HS-5 (cell line): Measurements from ENCODE around the gene RRP1.

Experiments used
- DNase-seq: peaks from one replicate; pipeline ENCODE4 v3.0.0-alpha.2; 2012; ENCODE audit warnings: low read depth

Gene RRP1

DNA sequence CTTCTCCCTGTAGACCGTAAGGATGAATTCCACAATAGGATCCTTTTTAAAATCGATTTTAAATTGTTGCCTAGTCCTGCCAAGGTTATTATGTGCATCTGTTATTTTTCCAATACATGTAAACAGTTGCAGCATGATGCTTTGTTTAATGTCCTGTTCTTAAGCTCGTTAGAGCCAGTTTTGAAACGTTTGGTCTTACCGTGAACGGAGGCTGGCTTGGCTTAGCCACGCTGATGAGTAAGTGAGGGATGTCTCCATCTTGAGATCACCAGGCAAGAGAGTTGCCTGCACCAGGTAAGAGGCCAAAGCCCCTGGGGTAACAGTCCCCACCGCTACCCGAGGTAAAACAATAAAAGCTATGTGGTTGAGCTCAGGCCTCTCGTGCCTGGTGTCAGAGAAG, 30.6 kb upstream of the RRP1 start:
- no peak for DNase-seq

DNA sequence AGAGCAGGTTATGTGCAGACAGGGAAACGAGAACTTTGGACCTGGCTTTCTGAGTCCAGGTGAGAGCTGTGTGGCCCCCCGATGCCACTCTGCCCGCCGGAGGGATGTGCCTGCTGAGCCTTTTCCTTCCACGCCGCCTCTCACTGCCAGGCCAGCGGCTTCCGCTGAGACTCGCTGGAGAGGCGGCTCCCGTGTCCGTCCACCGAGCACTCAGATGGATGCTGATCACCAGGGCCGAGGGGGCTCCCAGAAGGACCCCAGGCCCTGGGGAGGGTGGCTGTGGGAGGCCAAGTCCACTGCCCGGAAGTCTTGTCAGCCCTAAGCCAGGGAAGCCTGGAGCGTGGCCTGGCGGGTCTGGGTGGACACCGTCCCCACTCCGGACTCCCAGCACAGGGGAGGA, 29.7 kb upstream of the RRP1 start:
- DNase-seq, result no peak

DNA sequence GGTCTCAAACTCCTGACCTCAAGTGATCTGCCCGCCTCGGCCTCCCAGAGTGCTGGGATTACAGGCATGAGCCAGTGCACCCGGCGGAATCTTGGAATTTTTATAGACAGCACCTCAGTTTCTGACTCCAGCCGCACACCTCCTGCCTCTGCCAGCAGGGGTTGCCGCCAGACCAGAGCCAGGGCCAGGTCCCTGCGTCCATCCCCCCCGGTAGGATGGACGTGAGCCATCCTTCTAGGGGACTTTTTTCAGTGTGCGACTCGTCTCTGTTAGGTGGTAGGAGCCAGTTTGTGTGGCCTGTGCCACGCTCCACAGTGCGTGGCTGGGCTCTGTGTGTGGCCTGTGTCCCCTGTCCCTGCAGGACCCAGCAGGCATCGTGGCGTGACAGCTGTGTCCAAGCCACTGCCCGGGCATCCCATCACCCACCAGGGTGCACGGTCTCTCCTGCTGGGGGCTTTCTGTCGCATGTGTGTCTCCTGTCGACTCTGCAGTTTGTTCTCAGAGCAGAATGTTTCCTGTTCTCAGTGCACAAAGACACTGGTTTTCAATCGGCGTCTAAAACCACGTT, 28.9 kb upstream of the RRP1 start:
- no peak for DNase-seq

- DNase-seq, result no peak
Observed at GRCh38 chr21:43761886-43762285, 27.5 kb upstream of the RRP1 start.

GRCh38 chr21:43762303-43763128, 26.9 kb upstream of the RRP1 start:
- no peak for DNase-seq

DNA sequence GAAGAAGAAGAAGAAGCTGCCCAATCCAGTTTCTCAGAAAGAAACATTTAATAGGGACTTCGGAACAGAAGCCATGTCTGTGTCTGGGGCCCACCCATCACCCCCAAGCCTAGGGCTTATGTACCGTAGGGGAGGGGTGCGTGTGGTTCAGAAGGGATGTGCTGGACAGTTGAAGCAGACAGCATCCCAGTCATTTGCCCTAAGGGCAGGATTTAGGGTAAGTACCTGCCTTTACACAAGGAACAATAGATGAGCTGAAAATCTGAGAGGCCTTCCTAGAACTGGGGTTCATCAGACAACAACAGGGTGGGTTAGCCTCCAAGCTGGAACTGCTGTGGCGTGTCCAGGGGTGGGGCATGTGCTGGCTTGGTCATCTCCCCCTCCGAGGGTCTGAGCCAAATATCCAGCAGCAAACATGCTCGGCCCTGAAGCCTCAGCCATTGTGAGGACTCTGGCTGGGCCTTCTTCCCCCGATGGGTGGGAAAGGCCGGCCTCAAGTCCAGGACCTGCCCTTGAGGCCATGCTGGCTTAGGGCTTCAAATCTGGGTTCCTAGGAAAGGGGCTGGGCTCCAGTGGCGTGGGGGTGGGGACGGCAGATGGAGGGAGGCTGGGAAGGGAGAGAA, 25.4 kb upstream of the RRP1 start:
- no peak for DNase-seq

DNA sequence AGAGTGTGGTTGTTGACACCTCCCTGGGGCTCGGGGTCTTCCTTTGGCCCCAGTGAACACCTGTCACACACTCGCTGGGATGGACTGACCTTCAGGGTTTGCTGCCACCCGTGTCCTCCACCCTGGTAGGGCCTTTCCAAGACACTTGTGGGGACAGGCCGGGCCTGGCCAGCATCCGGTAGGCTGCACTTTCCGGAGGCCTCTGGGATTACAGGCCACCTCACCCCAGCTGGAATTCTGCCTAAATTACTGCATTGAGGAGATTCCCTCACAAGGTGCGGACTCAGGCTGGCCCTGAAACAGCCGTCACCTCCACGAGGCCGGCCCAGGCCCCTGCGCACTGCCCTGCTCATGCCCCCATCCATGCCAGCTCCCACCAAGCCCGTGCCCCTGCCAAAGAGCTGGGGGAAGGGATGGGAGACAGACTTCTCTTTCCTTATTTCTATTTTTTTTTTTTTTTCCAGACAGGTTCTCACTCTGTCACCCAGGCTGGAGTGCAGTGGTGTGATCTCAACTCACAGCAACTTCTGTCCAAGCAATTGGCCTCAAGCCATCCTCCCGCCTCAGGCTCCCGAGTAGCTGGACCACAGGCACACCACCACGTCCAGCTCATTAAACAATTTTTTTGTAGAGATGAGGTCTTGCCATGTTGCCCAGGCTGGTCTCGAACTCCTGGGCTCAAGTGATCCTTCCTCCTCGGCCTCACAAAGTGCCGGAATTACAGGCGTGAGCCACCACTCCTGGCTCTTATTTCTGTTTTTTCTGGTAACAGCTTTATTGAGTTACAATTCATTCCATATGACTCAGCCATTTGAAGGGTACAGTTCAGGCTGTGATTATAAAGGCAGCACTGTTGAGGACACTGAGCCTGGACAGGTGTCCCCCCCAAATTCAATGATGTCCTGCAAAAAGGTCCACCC, 24.5 kb upstream of the RRP1 start:
- DNase-seq, result no peak

DNA sequence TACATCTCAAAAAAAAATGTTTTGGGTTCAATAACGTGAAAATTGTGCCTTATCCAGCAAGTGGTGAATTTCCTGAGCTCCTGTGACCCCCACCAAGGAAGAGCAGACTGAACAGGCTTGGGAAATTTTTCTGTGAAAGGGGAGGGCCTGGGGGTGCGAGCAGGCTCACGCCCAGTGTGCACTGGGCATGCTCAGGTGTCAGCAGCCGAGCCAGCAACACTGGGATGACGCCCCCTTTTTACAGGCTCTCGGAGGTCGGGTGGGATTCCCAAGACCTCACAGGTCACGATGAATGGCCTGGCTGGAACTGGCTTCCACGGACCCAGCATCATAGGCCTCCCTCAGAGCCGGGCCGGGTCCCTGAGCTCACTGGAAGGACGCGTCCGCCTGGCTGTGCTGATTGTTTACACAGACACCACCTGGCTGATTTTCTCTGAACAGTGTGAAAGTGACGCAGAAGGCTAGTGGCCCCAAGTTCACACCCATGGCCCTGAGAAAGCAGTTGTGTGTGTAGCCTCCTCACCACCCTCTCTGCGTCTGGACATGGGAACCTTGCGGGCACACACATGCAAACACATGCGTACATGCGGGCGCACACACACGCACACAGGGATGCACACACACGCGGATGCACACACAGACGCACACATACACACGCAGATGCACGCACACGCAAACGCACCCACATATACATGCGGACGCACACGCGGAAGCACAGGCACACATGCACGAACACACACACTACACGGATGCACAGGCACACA, 22.5 kb upstream of the RRP1 start:
- no peak for DNase-seq

DNA sequence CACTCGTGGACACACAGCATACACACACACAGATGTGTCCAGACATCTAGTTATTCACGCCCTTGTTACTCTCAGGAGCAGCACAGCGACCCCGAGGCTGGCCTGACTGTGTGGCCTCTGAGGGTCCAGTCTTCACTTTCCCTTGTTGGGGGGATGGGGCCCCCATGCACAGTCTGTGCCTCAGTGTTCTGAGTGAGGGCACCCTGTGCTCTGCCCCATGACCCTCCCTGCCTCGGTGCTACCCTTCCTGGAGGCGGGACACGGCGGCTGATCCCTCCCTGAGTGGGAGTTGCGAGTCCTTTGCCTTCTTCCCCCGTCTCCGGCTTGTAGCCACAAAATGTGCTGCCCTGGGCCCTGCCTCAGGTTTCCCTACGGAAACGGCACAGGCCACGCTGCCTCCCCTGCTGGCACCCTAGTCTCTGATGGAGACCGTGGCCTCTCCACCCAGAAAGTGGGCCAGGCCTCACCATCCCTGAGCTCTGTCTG, 21.8 kb upstream of the RRP1 start:
- DNase-seq, result no peak

DNA sequence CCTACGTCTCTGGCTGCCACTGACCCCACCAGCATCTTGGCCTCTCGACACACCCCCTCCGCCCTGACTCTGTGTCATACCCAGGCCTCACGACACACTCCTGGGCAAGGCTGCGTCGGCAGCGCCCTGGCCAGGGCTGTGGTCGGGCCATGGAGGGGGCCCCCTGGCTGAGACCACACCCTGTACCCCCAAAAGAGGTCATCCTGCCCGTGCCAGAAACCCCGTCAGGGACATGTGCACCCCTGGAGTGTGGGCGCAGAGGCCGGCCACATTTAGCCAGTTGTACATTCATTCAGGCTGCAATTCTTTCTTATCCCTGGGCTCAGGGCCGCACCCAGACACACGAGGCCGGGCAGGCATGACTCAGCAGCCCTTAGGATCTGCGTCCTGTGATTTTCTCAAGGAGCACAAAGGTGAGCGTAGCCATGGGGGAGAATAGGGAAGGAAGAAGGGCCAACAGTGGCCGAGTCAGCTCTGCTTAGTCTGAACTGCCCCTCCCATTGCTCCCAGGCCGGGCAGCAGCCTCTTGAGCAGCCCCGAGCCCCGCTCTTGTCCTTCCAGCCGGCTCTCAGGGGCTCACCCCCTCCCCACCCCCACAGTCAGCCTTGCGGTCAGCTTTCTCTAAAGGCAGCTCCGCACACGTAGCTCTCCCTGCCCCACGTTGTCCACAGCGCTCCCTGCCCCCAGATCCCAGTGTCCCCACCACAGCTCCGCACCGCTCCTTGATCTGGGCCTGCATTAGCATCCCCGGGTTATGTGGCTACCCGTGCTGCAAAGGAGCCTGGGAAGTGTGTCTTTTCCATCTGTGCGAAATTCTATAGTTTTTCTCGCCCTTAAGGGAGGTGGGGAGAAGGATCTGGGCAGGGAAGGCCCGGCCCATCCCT, 21.2 kb upstream of the RRP1 start:
- DNase-seq, result peak; percentile 22

GRCh38 chr21:43768868-43769167, 20.6 kb upstream of the RRP1 start:
- no peak for DNase-seq

DNA sequence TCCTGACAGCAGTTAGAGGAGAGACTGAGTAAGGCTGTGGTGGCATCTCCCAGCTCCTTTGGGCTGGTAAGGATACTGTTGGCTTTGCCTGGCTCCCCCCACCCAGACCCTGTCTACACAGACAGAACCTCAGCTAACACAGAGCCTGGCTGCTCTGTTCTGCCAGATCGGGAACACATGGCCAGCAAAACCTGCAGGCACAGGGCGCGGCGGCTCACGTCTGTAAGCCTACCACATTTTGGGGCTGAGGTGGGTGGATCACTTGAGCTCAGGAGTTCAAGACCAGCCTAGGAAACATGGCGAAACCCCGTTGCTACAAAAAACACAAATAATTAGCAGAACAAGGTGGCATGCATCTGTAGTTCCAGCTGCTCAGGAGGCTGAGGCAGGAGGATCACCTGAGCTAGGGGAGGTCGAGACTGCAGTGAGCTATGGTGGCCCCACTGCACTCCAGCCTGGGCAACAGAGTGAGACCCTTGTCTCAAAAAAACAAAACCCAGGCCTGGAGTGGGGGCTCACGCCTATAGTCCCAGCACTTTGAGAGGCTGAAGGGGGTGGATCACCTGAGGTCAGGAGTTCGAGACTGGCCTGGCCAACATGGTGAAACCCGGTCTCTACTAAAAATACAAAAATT, 19.9 kb upstream of the RRP1 start:
- DNase-seq, result no peak

DNA sequence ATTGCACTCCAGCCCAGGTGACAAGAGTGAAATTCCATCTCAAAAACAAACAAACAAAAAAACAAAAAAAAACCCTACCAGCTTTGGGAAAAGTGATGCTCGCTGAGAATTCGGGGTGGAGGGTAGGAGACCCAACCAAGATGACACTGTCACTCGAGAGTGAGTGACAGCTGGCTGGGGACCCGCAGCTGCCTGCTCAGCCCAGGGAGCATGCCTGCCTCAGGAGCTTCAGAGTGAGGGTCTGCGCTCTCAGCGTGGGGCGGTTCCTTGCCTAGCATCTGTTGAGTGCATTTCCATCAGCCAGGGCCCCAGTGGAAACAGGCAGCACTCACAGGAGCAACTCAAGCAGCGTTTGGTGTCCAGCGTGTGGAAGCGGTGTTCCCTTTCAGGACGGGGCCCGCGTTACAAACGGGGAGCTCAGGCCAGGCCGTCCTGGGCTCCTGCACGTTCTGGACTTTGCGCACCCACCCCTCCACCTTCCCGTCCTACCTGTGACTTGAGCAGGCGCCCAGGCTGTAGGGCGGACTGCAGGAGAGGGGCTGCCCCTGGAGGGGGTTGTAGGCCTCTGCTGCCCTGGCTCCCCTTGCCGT, 19.2 kb upstream of the RRP1 start:
- no peak for DNase-seq

GRCh38 chr21:43771199-43771675, 18.1 kb upstream of the RRP1 start:
- no peak for DNase-seq

DNA sequence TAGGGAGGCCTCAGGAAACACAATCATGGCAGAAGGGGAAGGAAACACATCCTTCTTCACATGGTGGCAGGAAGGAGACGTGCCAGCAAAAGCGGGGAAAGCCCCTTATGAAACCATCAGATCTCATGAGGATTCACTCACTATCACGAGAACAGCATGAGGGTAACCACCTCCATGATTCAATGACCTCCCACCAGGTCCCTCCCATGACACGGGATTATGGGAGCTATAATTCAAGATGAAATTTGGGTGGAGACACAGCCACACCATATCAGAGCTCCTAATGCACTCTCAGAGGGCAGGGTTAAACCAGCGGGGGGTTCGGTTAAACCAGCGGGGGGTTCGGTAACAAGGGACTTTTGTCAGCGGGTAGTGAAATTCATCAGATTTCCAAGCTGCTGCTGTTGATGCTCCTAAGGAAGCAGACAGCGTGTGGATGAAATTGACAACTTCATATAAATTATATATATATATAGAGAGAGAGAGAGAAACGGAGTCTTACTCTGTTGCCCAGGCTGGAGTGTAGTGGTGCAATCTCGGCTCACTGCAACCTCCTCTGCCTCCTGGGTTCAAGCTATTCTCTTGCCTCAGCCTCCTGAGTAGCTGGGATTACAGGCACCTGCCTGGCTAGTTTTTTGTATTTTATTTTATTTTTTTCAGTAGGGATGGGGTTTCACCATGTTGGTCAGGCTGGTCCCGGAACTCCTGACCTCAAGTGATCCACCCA, 17.5 kb upstream of the RRP1 start:
- no peak for DNase-seq

DNA sequence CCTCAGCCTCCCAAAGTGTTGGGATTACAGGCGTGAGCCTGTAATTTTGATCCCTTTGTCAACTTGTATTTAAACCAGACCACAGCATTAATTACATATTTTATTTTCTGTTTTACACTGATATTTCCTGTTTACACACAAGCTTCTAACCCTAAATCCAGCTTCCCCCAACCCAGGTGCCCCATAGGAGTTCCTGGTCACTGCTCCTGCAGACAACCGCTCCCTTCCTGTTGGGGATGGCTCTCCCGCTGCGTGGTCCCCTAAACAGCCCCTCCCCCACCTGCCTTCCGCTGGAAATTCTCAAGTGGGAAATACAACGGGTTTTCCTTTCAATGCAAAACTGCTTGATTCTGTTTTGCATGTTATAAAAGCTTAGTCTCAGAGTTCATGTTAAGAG, 17.0 kb upstream of the RRP1 start:
- DNase-seq, result no peak

DNA sequence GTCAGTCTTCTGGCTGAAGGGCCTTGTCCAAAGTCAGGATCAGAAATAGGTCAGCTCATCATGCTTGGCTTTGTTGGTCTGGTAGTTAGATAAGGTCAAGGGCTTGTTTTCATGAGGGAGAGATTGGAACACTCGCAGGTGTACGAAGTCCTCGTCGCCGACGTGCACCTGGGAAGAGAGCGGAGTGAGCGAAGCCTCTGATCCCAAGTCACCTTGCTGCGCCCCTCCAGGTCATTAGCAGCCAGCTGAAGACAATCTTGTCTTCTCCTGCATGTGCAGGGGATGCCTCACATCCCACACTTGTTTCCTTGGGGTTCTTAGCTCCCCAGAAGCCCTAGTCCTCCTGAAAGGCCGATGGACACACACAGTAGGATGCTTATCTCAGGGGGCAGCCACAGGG, 15.2 kb upstream of the RRP1 start:
- no peak for DNase-seq

GRCh38 chr21:43775190-43775589, 14.2 kb upstream of the RRP1 start:
- no peak for DNase-seq
